IMR-90 (cell line): ENCODE measurements around the gene FOXP1. TPM values are rescaled to one million over a fixed set of nuclear protein-coding genes. Genes with fewer than 3 reads are reported as not detected.

ENCODE experiments used
- ATAC-seq: fragments of 200-7000 bp; cut with Tn5 transposase; 2 replicates; pipeline ENCODE4 v1.9.1; 2020; ENCODE audit warnings: low read depth, mild to moderate bottlenecking, moderate library complexity
- BruUV-seq: library from RNA; stranded (reverse); fragments of 400-500 nt; replicated peaks from 2 replicates; lab custom pipeline; 2021; lab: Mats Ljungman, UMichigan
- CTCF ChIA-PET: fragments of 300-600 bp; formaldehyde crosslinking; extraction: SDS; loops from one replicate; lab custom pipeline; 2021; ENCODE audit warnings: antibody characterized with exemption; lab: Yijun Ruan, JAX
- POLR2A ChIA-PET: fragments of 300-600 bp; sonication (Branson Sonifier 250); formaldehyde crosslinking; loops from one replicate; lab custom pipeline; 2022; ENCODE audit warnings: antibody characterized with exemption; ENCODE audit not compliant: unreplicated experiment; lab: Charles Lee
- DNase-seq: peaks from one replicate; pipeline ENCODE4 v3.0.0; 2013
- H2AFZ ChIP-seq: replicated peaks from 2 replicates; pipeline ENCODE3; 2013; ENCODE audit warnings: low read length, mild to moderate bottlenecking; ENCODE audit not compliant: poor library complexity
- H2AK5ac ChIP-seq: 2 replicates; pipeline ENCODE4 v1.6.1; 2013; ENCODE audit warnings: low read depth, low read length, inconsistent platforms
- H2AK9ac ChIP-seq: replicated peaks from 2 replicates; pipeline ENCODE3; 2013; ENCODE audit warnings: mild to moderate bottlenecking, low read depth, low read length, moderate library complexity; ENCODE audit not compliant: poor library complexity
- H2BK120ac ChIP-seq: 2 replicates; pipeline ENCODE4 v1.6.1; 2013; ENCODE audit warnings: low read depth, low read length, inconsistent platforms
- H2BK15ac ChIP-seq: 3 replicates; pipeline ENCODE4 v1.6.1; 2013; ENCODE audit warnings: low read depth, low read length, inconsistent platforms
- H2BK20ac ChIP-seq: 2 replicates; pipeline ENCODE4 v1.6.1; 2013; ENCODE audit warnings: low read depth, mild to moderate bottlenecking, inconsistent platforms, low read length, moderate library complexity
- H2BK5ac ChIP-seq: 2 replicates; pipeline ENCODE4 v1.6.1; 2013; ENCODE audit warnings: mild to moderate bottlenecking, low read depth, low read length, inconsistent platforms; ENCODE audit not compliant: poor library complexity, severe bottlenecking
- H3K14ac ChIP-seq: replicated peaks from 2 replicates; pipeline ENCODE4 v1.6.1; 2013; ENCODE audit warnings: low read depth, low read length, inconsistent platforms
- H3K18ac ChIP-seq: 2 replicates; pipeline ENCODE4 v1.6.1; 2013; ENCODE audit warnings: low read depth, low read length, control low read depth
- H3K23ac ChIP-seq: 2 replicates; pipeline ENCODE4 v1.6.1; 2013; ENCODE audit warnings: low read depth, low read length, inconsistent platforms
- H3K27ac ChIP-seq: 2 replicates; pipeline ENCODE4 v1.5.1; 2013; ENCODE audit warnings: mild to moderate bottlenecking, control low read depth, low read length; ENCODE audit not compliant: insufficient read depth
- H3K27me3 ChIP-seq: 2 replicates; pipeline ENCODE4 v1.6.1; 2013; ENCODE audit warnings: low read length; ENCODE audit not compliant: control insufficient read depth, insufficient read depth
- H3K36me3 ChIP-seq: 2 replicates; pipeline ENCODE4 v1.6.1; 2013; ENCODE audit warnings: low read length, mixed read lengths; ENCODE audit not compliant: control insufficient read depth, insufficient read depth
- H3K4ac ChIP-seq: 2 replicates; pipeline ENCODE4 v1.6.1; 2013; ENCODE audit warnings: low read depth, low read length, inconsistent platforms
- H3K4me1 ChIP-seq: 2 replicates; pipeline ENCODE4 v1.6.1; 2013; ENCODE audit warnings: low read length, mixed read lengths; ENCODE audit not compliant: control insufficient read depth, insufficient read depth
- H3K4me2 ChIP-seq: 2 replicates; pipeline ENCODE4 v1.6.1; 2013; ENCODE audit warnings: low read depth, mild to moderate bottlenecking, control low read depth, low read length, moderate library complexity
- H3K4me3 ChIP-seq: 2 replicates; pipeline ENCODE4 v1.5.1; 2013; ENCODE audit warnings: low read depth, mild to moderate bottlenecking, control low read depth, low read length, moderate library complexity; ENCODE audit not compliant: insufficient read depth
- H3K56ac ChIP-seq: 2 replicates; pipeline ENCODE4 v1.6.1; 2013; ENCODE audit warnings: low read length, inconsistent platforms; ENCODE audit not compliant: insufficient read depth; ENCODE audit errors: extremely low read depth
- H3K79me1 ChIP-seq, 2 experiments: 2 replicates each; pipeline ENCODE4 v1.6.1; 2013; ENCODE audit warnings: low read length in 2 of 2, inconsistent platforms in 1 of 2, low read depth in 1 of 2
- H3K9ac ChIP-seq: 2 replicates; pipeline ENCODE4 v1.6.1; 2013; ENCODE audit warnings: low read depth, low read length, control low read depth
- H3K9me1 ChIP-seq: 2 replicates; pipeline ENCODE4 v1.6.1; 2013; ENCODE audit warnings: low read length, inconsistent platforms; ENCODE audit not compliant: insufficient read depth
- H3K9me3 ChIP-seq: 2 replicates; pipeline ENCODE4 v1.6.1; 2013; ENCODE audit warnings: low read length; ENCODE audit not compliant: control insufficient read depth, insufficient read depth
- H4K20me1 ChIP-seq: 2 replicates; pipeline ENCODE4 v1.6.1; 2013; ENCODE audit warnings: low read length, inconsistent platforms; ENCODE audit not compliant: insufficient read depth
- H4K5ac ChIP-seq: 2 replicates; pipeline ENCODE4 v1.6.1; 2013; ENCODE audit warnings: mild to moderate bottlenecking, low read depth, low read length, control low read depth
- H4K8ac ChIP-seq, 2 experiments: 2 replicates each; pipeline ENCODE4 v1.6.1; 2013; ENCODE audit warnings: low read depth in 2 of 2, low read length in 2 of 2, control low read depth in 1 of 2, inconsistent platforms in 1 of 2
- H4K91ac ChIP-seq: 2 replicates; pipeline ENCODE4 v1.6.1; 2013; ENCODE audit warnings: low read depth, low read length, inconsistent platforms; ENCODE audit not compliant: insufficient read depth
- CEBPB ChIP-seq: IDR thresholded peaks from 2 replicates; pipeline ENCODE4 v1.6.1; 2012; ENCODE audit warnings: low read depth, low read length, improper control_type of control experiment
- MAFK ChIP-seq: IDR thresholded peaks from 2 replicates; pipeline ENCODE4 v1.6.1; 2012; ENCODE audit warnings: low read depth, low read length, improper control_type of control experiment
- POLR2A ChIP-seq: IDR thresholded peaks from 2 replicates; pipeline ENCODE4 v1.6.1; 2012; ENCODE audit warnings: mild to moderate bottlenecking, low read depth, low read length
- RAD21 ChIP-seq: IDR thresholded peaks from 2 replicates; pipeline ENCODE4 v1.6.1; 2012; ENCODE audit warnings: low read length, improper control_type of control experiment
- RFX5 ChIP-seq: IDR thresholded peaks from 2 replicates; pipeline ENCODE4 v1.8.0; 2012; ENCODE audit warnings: low read depth, mild to moderate bottlenecking, low read length, moderate library complexity
- SMC3 ChIP-seq: fragments of 150-350 bp; IDR thresholded peaks from 2 replicates; pipeline ENCODE4 v1.6.1; 2016; ENCODE audit warnings: low read depth, mild to moderate bottlenecking, antibody characterized with exemption, low read length, moderate library complexity
- WGBS, 2 experiments: methylation state at CpG; one replicate each; pipeline versions ENCODE4 v1.1.5 to v1.1.7; 2013; ENCODE audit warnings: missing lambda C conversion rate in 2 of 2; ENCODE audit not compliant: insufficient read length in 1 of 2; ENCODE audit errors: extremely low coverage in 2 of 2; 5-methylcytosine and 5-hydroxymethylcytosine counted together
- dilution Hi-C: fragments of 300-500 bp; cut with HindIII; formaldehyde crosslinking; loops from one replicate; pipeline ENCODE4 v1.14.3; 2018; ENCODE audit warnings: low sequenced_read_pairs; ENCODE audit not compliant: unreplicated experiment
- in situ Hi-C: fragments of 300-500 bp; cut with MboI; formaldehyde crosslinking; loops from 3 replicates; pipeline ENCODE4 v1.14.3; 2019; ENCODE audit warnings: low sequenced_read_pairs, inconsistent platforms, mixed read lengths
- intact Hi-C: fragments of 100-400 bp; cut with micrococcal nuclease; formaldehyde crosslinking; loops from 2 replicates; pipeline ENCODE4 v1.10.0; 2022
- polyA plus RNA-seq, 3 experiments: library from polyadenylated mRNA; depleted of rRNA; stranded (reverse); fragments of >200 nt; gene quantifications; 2 replicates each; pipeline ENCODE4 v1.2.3, GENCODE V29; 2012; ENCODE audit warnings: low replicate concordance in 1 of 3
- total RNA-seq: library from RNA; depleted of rRNA; stranded (reverse); fragments of >200 nt; gene quantifications from 2 replicates; pipeline ENCODE4 v1.2.3, GENCODE V29; 2012

FOXP1 gene
- total and polyA plus RNA-seq, 2 of the 4 experiments (the other 2 are of a cell fraction), result 37.0 to 132 TPM

GRCh38 chr3:71215351-71215750 is 368.2 kb downstream of the FOXP1 start:
- ChIA-PET CTCF (no interaction called here), POLR2A (no interaction called here)
- no peaks in the 10 kb centered on the region for H3K27me3 ChIP-seq
- no peak overlapping the region for H3K18ac ChIP-seq
- 0 out of 2 replicates have a peak, but pooled peaks cover 2% of the 10 kb centered on the region for H3K36me3 ChIP-seq
- no peak overlapping the region for H3K9ac ChIP-seq
- H3K23ac ChIP-seq, result no peak overlapping the region
- H3K27ac ChIP-seq, result no peak overlapping the region
- peaks cover 4% of the 10 kb centered on the region for H3K4me1 ChIP-seq
- H3K56ac ChIP-seq, result no peak overlapping the region
- no peak overlapping the region for H3K4me2 ChIP-seq
- H2BK15ac ChIP-seq, result no peak overlapping the region
- H2AK9ac ChIP-seq, result no peak overlapping the region
- H2BK20ac ChIP-seq, result no peak overlapping the region
- no peak overlapping the region for H4K91ac ChIP-seq
- no peak overlapping the region for H3K4ac ChIP-seq
- no peak overlapping the region for H2AFZ ChIP-seq
- no CpG with 5 or more reads among the region's 1 CpG for WGBS, 2 experiments
- no peak overlapping the region for H2BK120ac ChIP-seq
- TF ChIP-seq POLR2A (no peak), RFX5 (no peak), MAFK (no peak), SMC3 (no peak), RAD21 (no peak), CEBPB (no peak)
- H4K20me1 ChIP-seq, result no peaks in the 10 kb centered on the region
- intact Hi-C loops, result no loop called here
- DNase-seq (no peak), ATAC-seq (no peak)
- H3K14ac ChIP-seq, result no peak overlapping the region
- no TSS peak for BruUV-seq
- no peak overlapping the region for H2BK5ac ChIP-seq
- H3K79me1 ChIP-seq, result peaks cover 10 to 24% of the 10 kb centered on the region in 2 experiments
- no peaks in the 10 kb centered on the region for H3K9me3 ChIP-seq
- in situ Hi-C loops, result no loop called here
- no peak overlapping the region for H4K8ac ChIP-seq
- H4K5ac ChIP-seq, result no peak overlapping the region
- dilution Hi-C loops, result no loop called here
- H3K9me1 ChIP-seq, result peaks cover 4% of the 10 kb centered on the region; the same call in 1 of the 2 replicates
- no peak overlapping the region for H2AK5ac ChIP-seq
- no peak overlapping the region for H3K4me3 ChIP-seq
